Fibroblast of lung (primary cell): ENCODE results near the gene MELTF.

Source experiments
- EZH2 ChIP-seq: IDR thresholded peaks from 2 replicates; pipeline ENCODE4 v1.5.1; 2012; ENCODE audit warnings: low read length, control low read depth, mild to moderate bottlenecking; ENCODE audit errors: missing control alignments
- TF ChIP-seq, protein P1 (sequence below), 2 donors: IDR thresholded peaks in 1 of 2; conservative IDR thresholded peaks in 1 of 2; 1 replicate in 1 of 2; 2 replicates in 1 of 2; pipeline ENCODE4 v1.5.1; 2011 to 2012; ENCODE audit warnings: low read length in 2 of 2, control low read depth in 1 of 2, inconsistent platforms in 1 of 2, low read depth in 1 of 2, mild to moderate bottlenecking in 1 of 2

DNA sequence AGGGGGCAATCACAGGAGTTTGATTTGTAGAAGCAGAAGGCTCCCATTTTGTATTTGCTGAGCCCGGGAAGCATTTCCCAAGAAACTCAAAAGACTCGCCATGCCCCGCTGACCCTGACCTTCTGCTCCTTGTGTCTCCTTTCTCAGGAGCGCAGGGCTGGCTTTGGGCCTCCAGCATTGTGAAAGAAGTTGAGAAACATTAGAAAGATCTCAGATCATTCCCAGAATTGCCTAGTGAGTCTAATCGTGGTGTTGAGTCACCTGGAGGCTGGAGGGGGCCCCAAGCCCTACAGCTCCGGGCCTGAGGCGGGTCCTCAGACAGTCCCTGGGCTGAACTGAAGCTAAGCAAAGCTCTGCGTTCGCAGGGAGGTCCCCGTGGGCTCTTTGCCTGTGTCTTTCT, 50.1 kb downstream of the MELTF start:
- TF ChIP-seq, protein P1, sequence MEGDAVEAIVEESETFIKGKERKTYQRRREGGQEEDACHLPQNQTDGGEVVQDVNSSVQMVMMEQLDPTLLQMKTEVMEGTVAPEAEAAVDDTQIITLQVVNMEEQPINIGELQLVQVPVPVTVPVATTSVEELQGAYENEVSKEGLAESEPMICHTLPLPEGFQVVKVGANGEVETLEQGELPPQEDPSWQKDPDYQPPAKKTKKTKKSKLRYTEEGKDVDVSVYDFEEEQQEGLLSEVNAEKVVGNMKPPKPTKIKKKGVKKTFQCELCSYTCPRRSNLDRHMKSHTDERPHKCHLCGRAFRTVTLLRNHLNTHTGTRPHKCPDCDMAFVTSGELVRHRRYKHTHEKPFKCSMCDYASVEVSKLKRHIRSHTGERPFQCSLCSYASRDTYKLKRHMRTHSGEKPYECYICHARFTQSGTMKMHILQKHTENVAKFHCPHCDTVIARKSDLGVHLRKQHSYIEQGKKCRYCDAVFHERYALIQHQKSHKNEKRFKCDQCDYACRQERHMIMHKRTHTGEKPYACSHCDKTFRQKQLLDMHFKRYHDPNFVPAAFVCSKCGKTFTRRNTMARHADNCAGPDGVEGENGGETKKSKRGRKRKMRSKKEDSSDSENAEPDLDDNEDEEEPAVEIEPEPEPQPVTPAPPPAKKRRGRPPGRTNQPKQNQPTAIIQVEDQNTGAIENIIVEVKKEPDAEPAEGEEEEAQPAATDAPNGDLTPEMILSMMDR (conservative IDR thresholded peaks at IDR 0.05 in 1 of 2, IDR thresholded peaks at IDR 0.05 in 1 of 2; ENCODE audit: low read depth in 1 of 2, low read length in 2 of 2) = no peak
- TF ChIP-seq EZH2 = no peak
